ENCODE results near the gene KLK10.

DNA sequence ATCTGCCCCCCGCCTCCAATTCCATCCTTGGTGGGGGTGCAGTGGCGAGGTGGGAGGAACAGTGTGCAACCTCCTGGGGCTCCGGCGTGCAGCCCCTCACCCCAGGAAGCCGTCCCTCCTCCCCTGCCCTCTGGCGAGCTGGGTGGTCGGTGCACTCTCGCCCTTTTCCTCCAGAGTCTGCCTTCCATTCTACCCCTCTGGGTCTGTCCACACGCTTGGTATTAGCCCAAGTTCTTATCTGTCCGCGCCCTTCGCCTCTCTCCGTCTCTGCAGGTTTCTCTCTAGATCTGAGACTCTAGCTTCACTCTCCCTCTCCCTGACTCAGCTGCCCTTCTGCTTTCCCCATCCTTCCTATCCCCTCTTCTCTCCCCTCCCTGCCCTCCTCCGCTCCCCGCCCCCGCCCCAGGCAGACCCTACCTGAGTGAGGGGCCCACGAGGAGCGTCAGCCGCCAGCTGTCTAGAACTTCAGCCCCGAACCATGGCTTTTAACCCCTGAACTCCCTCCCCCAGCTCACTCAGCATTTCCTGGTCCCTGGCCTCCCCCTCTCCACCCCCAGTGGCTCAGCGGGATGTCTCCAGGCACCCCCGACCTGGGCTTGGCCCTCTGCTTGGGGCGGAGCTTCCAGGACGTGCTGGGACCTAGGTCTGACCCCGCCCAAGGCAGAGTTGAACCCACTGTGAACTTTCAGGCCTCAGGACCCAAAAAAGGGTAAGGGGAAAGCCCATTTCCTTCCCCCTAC is 45.9 kb upstream of the KLK10 start:
- TF ChIP-seq, protein P1, sequence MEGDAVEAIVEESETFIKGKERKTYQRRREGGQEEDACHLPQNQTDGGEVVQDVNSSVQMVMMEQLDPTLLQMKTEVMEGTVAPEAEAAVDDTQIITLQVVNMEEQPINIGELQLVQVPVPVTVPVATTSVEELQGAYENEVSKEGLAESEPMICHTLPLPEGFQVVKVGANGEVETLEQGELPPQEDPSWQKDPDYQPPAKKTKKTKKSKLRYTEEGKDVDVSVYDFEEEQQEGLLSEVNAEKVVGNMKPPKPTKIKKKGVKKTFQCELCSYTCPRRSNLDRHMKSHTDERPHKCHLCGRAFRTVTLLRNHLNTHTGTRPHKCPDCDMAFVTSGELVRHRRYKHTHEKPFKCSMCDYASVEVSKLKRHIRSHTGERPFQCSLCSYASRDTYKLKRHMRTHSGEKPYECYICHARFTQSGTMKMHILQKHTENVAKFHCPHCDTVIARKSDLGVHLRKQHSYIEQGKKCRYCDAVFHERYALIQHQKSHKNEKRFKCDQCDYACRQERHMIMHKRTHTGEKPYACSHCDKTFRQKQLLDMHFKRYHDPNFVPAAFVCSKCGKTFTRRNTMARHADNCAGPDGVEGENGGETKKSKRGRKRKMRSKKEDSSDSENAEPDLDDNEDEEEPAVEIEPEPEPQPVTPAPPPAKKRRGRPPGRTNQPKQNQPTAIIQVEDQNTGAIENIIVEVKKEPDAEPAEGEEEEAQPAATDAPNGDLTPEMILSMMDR (IDR thresholded peaks at IDR 0.05; ENCODE audit: low read depth, low read length) = no peak
- no peak for TF ChIP-seq EZH2phosphoT487 (IDR thresholded peaks at IDR 0.05; ENCODE audit: low read depth)
